ENCODE results near the gene ST3GAL4.

The ST3GAL4 gene

GRCh38 chr11:126436209-126436755 lies 80.8 kb downstream of the ST3GAL4 start:
- no peak for TF ChIP-seq CTCF (IDR thresholded peaks at IDR 0.05; ENCODE audit: extremely low read depth, insufficient read depth, missing control alignments)
- DNase-seq (ENCODE audit: low spot score): no peak
- in situ Hi-C loops (cut with MboI; ENCODE audit: low pct_unique_long_range_greater_than_20kb, low sequenced_read_pairs, unreplicated experiment): loop anchor here (25.0 kb wide), 2 partner anchors 551 to 901 kb away; no protein-coding TSS in a partner anchor

GRCh38 chr11:126437731-126438130 lies 82.2 kb downstream of the ST3GAL4 start:
- in situ Hi-C loops (cut with MboI; ENCODE audit: low pct_unique_long_range_greater_than_20kb, low sequenced_read_pairs, unreplicated experiment): loop anchor here (25.0 kb wide), 2 partner anchors 550 to 900 kb away; no protein-coding TSS in a partner anchor
- TF ChIP-seq CTCF (IDR thresholded peaks at IDR 0.05; ENCODE audit: extremely low read depth, insufficient read depth, missing control alignments): no peak
- no peak for DNase-seq (ENCODE audit: low spot score)

- no peak for TF ChIP-seq CTCF (IDR thresholded peaks at IDR 0.05; ENCODE audit: extremely low read depth, insufficient read depth, missing control alignments)
- DNase-seq (ENCODE audit: low spot score): no peak
- in situ Hi-C loops (cut with MboI; ENCODE audit: low pct_unique_long_range_greater_than_20kb, low sequenced_read_pairs, unreplicated experiment): loop anchor here (25.0 kb wide), 2 partner anchors 549 to 899 kb away; no protein-coding TSS in a partner anchor
These were observed 82.8 kb downstream of the ST3GAL4 start for GRCh38 chr11:126438272-126438671.

GRCh38 chr11:126438691-126439090 lies 83.2 kb downstream of the ST3GAL4 start:
- no peak for TF ChIP-seq CTCF (IDR thresholded peaks at IDR 0.05; ENCODE audit: extremely low read depth, insufficient read depth, missing control alignments)
- no peak for DNase-seq (ENCODE audit: low spot score)
- in situ Hi-C loops (cut with MboI; ENCODE audit: low pct_unique_long_range_greater_than_20kb, low sequenced_read_pairs, unreplicated experiment): loop anchor here (25.0 kb wide), 2 partner anchors 549 to 899 kb away; no protein-coding TSS in a partner anchor

- no peak for DNase-seq (ENCODE audit: low spot score)
- in situ Hi-C loops (cut with MboI; ENCODE audit: low pct_unique_long_range_greater_than_20kb, low sequenced_read_pairs, unreplicated experiment): loop anchor here (25.0 kb wide), 2 partner anchors 547 to 897 kb away; no protein-coding TSS in a partner anchor
- no peak for TF ChIP-seq CTCF (IDR thresholded peaks at IDR 0.05; ENCODE audit: extremely low read depth, insufficient read depth, missing control alignments)
These were observed 84.8 kb downstream of the ST3GAL4 start for GRCh38 chr11:126440276-126440675.

- DNase-seq (ENCODE audit: low spot score): peak; percentile 92
- peak; percentile 97 for TF ChIP-seq CTCF (IDR thresholded peaks at IDR 0.05; ENCODE audit: extremely low read depth, insufficient read depth, missing control alignments)
- in situ Hi-C loops (cut with MboI; ENCODE audit: low pct_unique_long_range_greater_than_20kb, low sequenced_read_pairs, unreplicated experiment): loop anchor here (25.0 kb wide), 2 partner anchors 546 to 896 kb away; no protein-coding TSS in a partner anchor
These were observed 85.5 kb downstream of the ST3GAL4 start for GRCh38 chr11:126440792-126441514.

All from GM13977 (cell line).